Suppressor macrophage treated with lipopolysaccharide for 4 hours (primary cell): ENCODE results near the gene ODF2.
"Not testable (repeated sequence)": the region's sequence is repeated elsewhere in the genome, so short reads cannot be mapped to it uniquely, and the experiment has no call there.

Experiments used
- DNase-seq: peaks from one replicate; pipeline ENCODE4 v3.0.0-alpha.2; 2020

Gene ODF2

GRCh38 chr9:128455849-128456612 is at the start of gene ODF2:
Gene ODF2 (plus strand): TSS chr9:128456006. CDS start chr9:128456092, 86 bp downstream.
- peak; percentile 98 for DNase-seq

- DNase-seq: no peak
Measured at GRCh38 chr9:128406848-128407391, 48.9 kb upstream of the ODF2 start.

GRCh38 chr9:128408963-128409431 is 46.8 kb upstream of the ODF2 start:
- no peak for DNase-seq

GRCh38 chr9:128409450-128409849 is 46.4 kb upstream of the ODF2 start:
- DNase-seq: no peak

- no peak for DNase-seq
Measured at GRCh38 chr9:128409978-128410377, 45.8 kb upstream of the ODF2 start.

GRCh38 chr9:128411364-128412119 is 44.3 kb upstream of the ODF2 start:
- DNase-seq: no peak

- DNase-seq: peak; percentile 49
Measured at GRCh38 chr9:128412120-128412790, 43.6 kb upstream of the ODF2 start.

- not testable (repeated sequence) for DNase-seq
Measured at GRCh38 chr9:128413728-128414127, 42.1 kb upstream of the ODF2 start.

- no peak for DNase-seq
Measured at GRCh38 chr9:128414461-128414860, 41.3 kb upstream of the ODF2 start.

- DNase-seq: no peak
Measured at GRCh38 chr9:128415281-128415680, 40.5 kb upstream of the ODF2 start.

- DNase-seq: no peak
Measured at GRCh38 chr9:128416014-128416413, 39.8 kb upstream of the ODF2 start.

- no peak for DNase-seq
Measured at GRCh38 chr9:128416432-128417019, 39.3 kb upstream of the ODF2 start.

GRCh38 chr9:128419061-128419925 is 36.5 kb upstream of the ODF2 start:
- no peak for DNase-seq

GRCh38 chr9:128420060-128420650 is 35.7 kb upstream of the ODF2 start:
- peak; percentile 88 for DNase-seq

GRCh38 chr9:128420651-128421481 is 34.9 kb upstream of the ODF2 start, which contains the start of gene CERCAM:
Gene CERCAM (plus strand): TSS chr9:128420857. CDS start chr9:128420878, 21 bp downstream.
- DNase-seq: peak; percentile 53

- peak; percentile 17 for DNase-seq
Measured at GRCh38 chr9:128421482-128421996, 34.3 kb upstream of the ODF2 start.

- DNase-seq: not testable (repeated sequence)
Measured at GRCh38 chr9:128422022-128422782, 33.6 kb upstream of the ODF2 start.

- DNase-seq: no peak
Measured at GRCh38 chr9:128422783-128423150, 33.0 kb upstream of the ODF2 start.

GRCh38 chr9:128423356-128423755 is 32.5 kb upstream of the ODF2 start:
- not testable (repeated sequence) for DNase-seq
